Left lobe of liver (tissue), 2 donors: ENCODE results near the gene RNF224. TPM values are rescaled to one million over a fixed set of nuclear protein-coding genes. Genes with fewer than 3 reads are reported as not detected.

Experiments used
- ATAC-seq: fragments of 200-7000 bp; cut with Tn5 transposase; one replicate; pipeline ENCODE4 v1.9.1; 2020; ENCODE audit warnings: mild to moderate bottlenecking, moderate library complexity
- DNase-seq: peaks from one replicate; pipeline ENCODE4 v3.0.0-alpha.2; 2020; ENCODE audit warnings: low spot score
- total RNA-seq: library from RNA; stranded (reverse); gene quantifications from one replicate; pipeline ENCODE4 v1.2.1, GENCODE V29; 2021
- donor health status: DM: no; HTN: no; CAD: no; lungs with moderate emphysema.
- donor health status: DM: no; HTN: yes; CAD: no.

RNF224 gene
- total RNA-seq, 1 donor from 2014 or later, result not detected

- DNase-seq, result no peak
- no peak for ATAC-seq
These were observed 13.9 kb upstream of the RNF224 start for GRCh38 chr9:137213160-137214060.

DNA sequence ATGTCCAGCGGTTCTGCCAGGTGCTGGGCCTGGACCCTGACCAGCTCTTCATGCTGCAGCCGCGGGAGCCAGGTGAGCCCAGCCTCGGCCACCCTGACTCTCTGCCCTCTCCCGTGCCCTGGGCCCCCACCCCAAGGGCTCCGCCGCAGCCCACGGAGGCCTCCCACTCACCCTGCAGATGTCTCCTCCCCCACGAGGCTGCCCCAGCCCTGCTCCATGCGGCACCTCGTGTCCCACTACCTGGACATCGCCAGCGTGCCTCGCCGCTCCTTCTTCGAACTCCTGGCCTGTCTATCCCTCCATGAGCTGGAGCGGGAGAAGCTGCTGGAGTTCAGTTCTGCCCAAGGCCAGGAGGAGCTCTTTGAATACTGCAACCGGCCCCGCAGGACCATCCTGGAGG lies 12.7 kb upstream of the RNF224 start:
- DNase-seq, result no peak
- ATAC-seq, result no peak

DNA sequence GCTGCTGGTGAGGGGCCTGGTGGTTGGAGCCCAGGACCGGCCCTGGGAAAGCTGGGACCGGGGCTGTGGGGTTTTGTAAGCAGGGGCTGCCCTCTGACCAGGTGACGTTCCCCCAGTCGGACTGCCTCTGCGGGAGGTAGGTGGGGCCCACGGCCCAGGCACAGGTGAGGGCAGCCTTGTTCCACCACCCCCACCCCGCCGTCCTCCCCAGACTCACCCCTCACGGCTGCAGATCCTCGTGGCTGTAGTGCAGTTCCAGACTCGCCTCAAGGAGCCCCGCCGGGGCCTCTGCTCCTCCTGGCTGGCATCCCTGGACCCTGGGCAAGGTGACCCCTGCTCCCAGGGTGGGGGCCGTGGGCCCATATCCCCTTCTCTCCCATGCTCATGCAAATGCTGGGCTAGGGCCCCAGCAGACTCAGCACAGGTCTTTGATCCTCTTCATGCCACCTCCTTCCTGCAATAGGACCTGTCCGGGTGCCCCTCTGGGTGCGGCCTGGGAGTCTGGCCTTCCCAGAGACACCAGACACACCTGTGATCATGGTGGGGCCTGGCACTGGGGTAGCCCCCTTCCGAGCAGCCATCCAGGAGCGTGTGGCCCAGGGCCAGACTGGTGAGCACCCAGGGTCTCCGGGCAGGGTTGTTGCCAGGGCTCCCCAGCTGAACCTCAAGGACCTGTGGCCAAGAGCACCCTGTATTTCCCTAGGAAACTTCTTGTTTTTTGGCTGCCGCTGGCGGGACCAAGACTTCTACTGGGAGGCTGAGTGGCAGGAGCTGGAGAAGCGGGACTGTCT lies 11.9 kb upstream of the RNF224 start:
- ATAC-seq (no peak), DNase-seq (no peak)

GRCh38 chr9:137216188-137216965 lies 10.9 kb upstream of the RNF224 start:
- ATAC-seq (no peak), DNase-seq (no peak)

- DNase-seq (no peak), ATAC-seq (peak; percentile 52)
These were observed 9.8 kb upstream of the RNF224 start for GRCh38 chr9:137217276-137218211.

DNA sequence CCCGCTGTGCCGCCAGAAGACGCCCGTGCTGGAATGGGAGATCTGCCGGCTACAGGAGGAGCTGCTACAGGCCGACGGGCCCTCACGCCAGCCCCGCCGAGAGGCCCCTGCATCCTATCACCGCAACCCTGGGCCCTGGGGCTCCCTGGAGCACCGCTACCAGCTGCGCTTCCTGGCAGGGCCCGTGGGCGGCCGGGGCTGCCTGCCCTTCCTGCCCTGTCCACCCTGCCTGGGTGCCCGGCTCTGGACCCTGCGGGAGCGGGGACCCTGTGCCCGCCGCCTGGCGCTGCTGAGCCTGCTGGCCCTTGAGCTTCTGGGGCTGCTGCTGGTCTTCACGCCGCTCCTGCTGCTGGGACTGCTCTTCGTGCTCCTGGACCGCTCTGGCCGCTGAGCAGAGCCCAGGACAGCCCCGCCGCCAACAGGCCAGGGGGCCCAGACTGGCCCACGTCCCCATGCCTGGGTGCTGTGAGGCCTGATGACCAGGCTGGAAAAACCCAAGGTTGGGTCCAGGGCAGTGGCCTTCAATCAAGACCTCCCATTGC lies 9.0 kb upstream of the RNF224 start:
- no peak for ATAC-seq
- no peak for DNase-seq

GRCh38 chr9:137218754-137219271 lies 8.5 kb upstream of the RNF224 start:
- no peak for ATAC-seq

GRCh38 chr9:137219757-137220316 lies 7.5 kb upstream of the RNF224 start:
- DNase-seq (no peak), ATAC-seq (no peak)

More at GRCh38 chr9:137218754-137219271, 8.5 kb upstream of the RNF224 start:
- no peak for DNase-seq

GRCh38 chr9:137220317-137221094 lies 6.8 kb upstream of the RNF224 start:
- DNase-seq, result no peak

GRCh38 chr9:137221095-137221505 lies 6.2 kb upstream of the RNF224 start:
- no peak for ATAC-seq

More at GRCh38 chr9:137220317-137221094, 6.8 kb upstream of the RNF224 start:
- no peak for ATAC-seq

DNA sequence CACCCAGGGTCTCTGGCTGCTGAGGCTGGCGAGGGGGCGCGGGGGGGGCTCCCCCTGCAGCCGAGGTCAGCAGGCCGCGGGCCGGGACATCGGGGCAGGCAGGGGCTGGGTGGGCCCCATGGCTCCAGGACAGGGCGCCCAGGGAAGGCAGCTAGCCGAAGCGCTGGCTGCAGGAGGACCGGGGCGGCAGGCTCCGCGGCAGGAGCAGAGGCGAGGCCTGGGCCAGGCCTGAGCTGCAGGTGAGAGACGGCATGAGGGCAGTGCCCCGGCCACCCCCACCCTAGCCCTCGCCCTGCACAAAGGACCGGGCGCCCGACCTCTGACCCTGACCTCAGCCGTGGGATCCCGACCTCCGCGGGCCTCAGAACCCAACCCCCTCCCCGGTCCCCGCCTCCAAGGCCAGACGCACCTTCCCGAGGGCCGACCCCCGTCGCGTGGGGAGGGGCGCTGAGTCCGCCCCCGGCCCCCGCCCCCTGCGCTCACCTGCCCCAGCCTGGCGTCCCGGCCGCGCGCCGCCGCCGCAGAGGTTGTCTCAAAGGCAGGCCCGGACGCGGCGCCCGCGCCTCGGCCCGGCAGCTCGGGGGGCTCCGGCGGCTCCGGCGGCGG lies 5.7 kb upstream of the RNF224 start:
- ATAC-seq, result peak; percentile 55
- peak; percentile 85 for DNase-seq

More at GRCh38 chr9:137221095-137221505, 6.2 kb upstream of the RNF224 start:
- no peak for DNase-seq

- ATAC-seq, result peak; percentile 19
- DNase-seq, result no peak
These were observed 4.9 kb upstream of the RNF224 start, which contains the start of gene RNF208 for GRCh38 chr9:137222190-137223077. Gene RNF208 (minus strand): TSS chr9:137222240. CDS start chr9:137221212, 1,028 bp downstream.

GRCh38 chr9:137223078-137223970 lies 4.0 kb upstream of the RNF224 start:
- ATAC-seq, result peak; percentile 87
- DNase-seq, result peak; percentile 98

GRCh38 chr9:137224830-137225694 lies 2.2 kb upstream of the RNF224 start, which contains the start of gene CYSRT1:
Gene CYSRT1 (plus strand): TSS chr9:137225174. CDS start chr9:137225622, 448 bp downstream.
- ATAC-seq (no peak), DNase-seq (no peak)
